MG63 (cell line): Measurements from ENCODE around the gene COL6A6. TPM values are rescaled to one million over a fixed set of nuclear protein-coding genes. Genes with fewer than 3 reads are reported as not detected.
"Not testable (repeated sequence)": the region's sequence is repeated elsewhere in the genome, so short reads cannot be mapped to it uniquely, and the experiment has no call there.

Experiments
- DNase-seq: peaks from one replicate; pipeline ENCODE4 v3.0.0-alpha.2; 2020
- H3K27me3 ChIP-seq: fragments of 250-450 bp; sonication (Bioruptor Pico); 2 replicates; pipeline ENCODE4 v1.5.1; 2020; ENCODE audit warnings: mild to moderate bottlenecking, moderate library complexity
- H3K36me3 ChIP-seq: fragments of 250-450 bp; sonication (Bioruptor Pico); 2 replicates; pipeline ENCODE4 v1.5.1; 2020; ENCODE audit warnings: mild to moderate bottlenecking, moderate library complexity
- H3K4me3 ChIP-seq: fragments of 250-450 bp; sonication (Bioruptor Pico); 2 replicates; pipeline ENCODE4 v1.5.1; 2020; ENCODE audit warnings: mild to moderate bottlenecking, moderate library complexity
- H3K9me3 ChIP-seq: fragments of 250-450 bp; sonication (Bioruptor Pico); 2 replicates; pipeline ENCODE4 v1.5.1; 2020; ENCODE audit warnings: mild to moderate bottlenecking, moderate library complexity
- total RNA-seq: library from RNA; depleted of rRNA; stranded (reverse); fragments of >200 nt; shearing (Covaris generic); gene quantifications from 2 replicates; pipeline ENCODE4 v1.2.3, GENCODE V29; 2014; ENCODE audit warnings: low replicate concordance

Gene COL6A6
- total RNA-seq, 1 experiment from 2014 or later: not detected

GRCh38 chr3:130522399-130522798, 5.4 kb downstream of the COL6A6 start:
- Histone ChIP-seq H3K27me3 (peaks cover 44% of the 10 kb centered on the region), H3K9me3 (no peaks in the 10 kb centered on the region), H3K4me3 (no peak overlapping the region), H3K36me3 (no peaks in the 10 kb centered on the region)
- no peak for DNase-seq

- no peak overlapping the region for H3K4me3 ChIP-seq
- H3K36me3 ChIP-seq: no peaks in the 10 kb centered on the region
- H3K27me3 ChIP-seq: peaks cover 24% of the 10 kb centered on the region
- H3K9me3 ChIP-seq: no peaks in the 10 kb centered on the region
- DNase-seq: no peak
Observed at GRCh38 chr3:130527426-130527825, 10.4 kb downstream of the COL6A6 start.

GRCh38 chr3:130528120-130528519, 11.1 kb downstream of the COL6A6 start:
- Histone ChIP-seq H3K36me3 (no peaks in the 10 kb centered on the region), H3K4me3 (no peak overlapping the region), H3K27me3 (peaks cover 21% of the 10 kb centered on the region), H3K9me3 (no peaks in the 10 kb centered on the region)
- no peak for DNase-seq

- no peak for DNase-seq
- peaks cover 15% of the 10 kb centered on the region for H3K27me3 ChIP-seq
- no peaks in the 10 kb centered on the region for H3K36me3 ChIP-seq
- no peak overlapping the region for H3K4me3 ChIP-seq
- no peaks in the 10 kb centered on the region for H3K9me3 ChIP-seq
Observed at GRCh38 chr3:130529486-130530215, 12.7 kb downstream of the COL6A6 start.

- DNase-seq: no peak
- H3K9me3 ChIP-seq: no peaks in the 10 kb centered on the region
- H3K36me3 ChIP-seq: no peaks in the 10 kb centered on the region
- peaks cover 8% of the 10 kb centered on the region; the same call in 1 of the 2 replicates for H3K27me3 ChIP-seq
- no peak overlapping the region for H3K4me3 ChIP-seq
Observed at GRCh38 chr3:130533247-130533646, 16.3 kb downstream of the COL6A6 start.

- no peak for DNase-seq
- Histone ChIP-seq H3K4me3 (no peak overlapping the region), H3K36me3 (no peaks in the 10 kb centered on the region), H3K9me3 (no peaks in the 10 kb centered on the region), H3K27me3 (peaks cover 6% of the 10 kb centered on the region; the same call in 1 of the 2 replicates)
Observed at GRCh38 chr3:130537673-130538304, 20.8 kb downstream of the COL6A6 start.

- H3K36me3 ChIP-seq: no peaks in the 10 kb centered on the region
- H3K9me3 ChIP-seq: no peaks in the 10 kb centered on the region
- DNase-seq: peak; percentile 40
- H3K27me3 ChIP-seq: peaks cover 6% of the 10 kb centered on the region; the same call in 1 of the 2 replicates
- H3K4me3 ChIP-seq: no peak overlapping the region
Observed at GRCh38 chr3:130539005-130539404, 22.0 kb downstream of the COL6A6 start.

- Histone ChIP-seq H3K4me3 (no peak overlapping the region), H3K9me3 (no peaks in the 10 kb centered on the region), H3K36me3 (no peaks in the 10 kb centered on the region), H3K27me3 (peaks cover 2% of the 10 kb centered on the region; the same call in 1 of the 2 replicates)
- DNase-seq: no peak
Observed at GRCh38 chr3:130543322-130543721, 26.3 kb downstream of the COL6A6 start.

GRCh38 chr3:130546920-130547679, 30.1 kb downstream of the COL6A6 start:
- DNase-seq: no peak
- Histone ChIP-seq H3K9me3 (peaks cover 3% of the 10 kb centered on the region), H3K4me3 (no peak overlapping the region)

GRCh38 chr3:130547680-130548065, 30.7 kb downstream of the COL6A6 start:
- not testable (repeated sequence) for DNase-seq, H3K36me3 ChIP-seq, H3K9me3 ChIP-seq, H3K27me3 ChIP-seq, H3K4me3 ChIP-seq

More at GRCh38 chr3:130546920-130547679, 30.1 kb downstream of the COL6A6 start:
- Histone ChIP-seq H3K27me3 (peaks cover 2% of the 10 kb centered on the region; the same call in 1 of the 2 replicates), H3K36me3 (no peaks in the 10 kb centered on the region)

GRCh38 chr3:130548356-130548755, 31.4 kb downstream of the COL6A6 start:
- no peak for DNase-seq
- H3K27me3 ChIP-seq: no peaks in the 10 kb centered on the region; the same call in 1 of the 2 replicates
- H3K9me3 ChIP-seq: peaks cover 14% of the 10 kb centered on the region
- no peak overlapping the region for H3K4me3 ChIP-seq
- no peaks in the 10 kb centered on the region for H3K36me3 ChIP-seq

- no peak overlapping the region for H3K4me3 ChIP-seq
- peaks cover 7% of the 10 kb centered on the region; the same call in 1 of the 2 replicates for H3K27me3 ChIP-seq
- DNase-seq: no peak
- H3K9me3 ChIP-seq: peaks cover 8% of the 10 kb centered on the region
- no peaks in the 10 kb centered on the region for H3K36me3 ChIP-seq
Observed at GRCh38 chr3:130557336-130558035, 40.5 kb downstream of the COL6A6 start.

- Histone ChIP-seq H3K4me3 (no peak overlapping the region), H3K27me3 (peaks cover 7% of the 10 kb centered on the region; the same call in 1 of the 2 replicates), H3K9me3 (no peaks in the 10 kb centered on the region), H3K36me3 (no peaks in the 10 kb centered on the region)
- no peak for DNase-seq
Observed at GRCh38 chr3:130558366-130558765, 41.4 kb downstream of the COL6A6 start.

GRCh38 chr3:130565224-130565623, 48.2 kb downstream of the COL6A6 start:
- DNase-seq: no peak
- no peaks in the 10 kb centered on the region for H3K9me3 ChIP-seq
- H3K4me3 ChIP-seq: no peak overlapping the region
- H3K27me3 ChIP-seq: peaks cover 4% of the 10 kb centered on the region; the same call in 1 of the 2 replicates
- no peaks in the 10 kb centered on the region for H3K36me3 ChIP-seq
